Adrenal gland (tissue), 12 donors: ENCODE data around the gene NLRP9. TPM values are rescaled to one million over a fixed set of nuclear protein-coding genes. Genes with fewer than 3 reads are reported as not detected.

ENCODE experiments used
- DNase-seq, 7 donors: peaks; one replicate each; pipeline ENCODE4 v3.0.0-alpha.2; 2019 to 2020
- H3K27ac ChIP-seq, 5 donors: fragments of 200-600 bp; sonication (generic) in 4 of 5; 1 replicate in 3 of 5; 2 replicates in 2 of 5; pipeline versions ENCODE4 v1.5.1 to v1.8.0; 2016 to 2020; ENCODE audit warnings: mild to moderate bottlenecking in 1 of 5
- H3K27me3 ChIP-seq: fragments of 200-600 bp; 2 replicates; pipeline ENCODE4 v1.8.0; 2021
- H3K36me3 ChIP-seq, 2 donors: fragments of 200-600 bp; replicated peaks in 1 of 2; 1 replicate in 1 of 2; 2 replicates in 1 of 2; pipeline versions ENCODE4 v1.5.1 to v1.8.0; 2018 to 2022
- H3K4me1 ChIP-seq, 2 donors: fragments of 200-600 bp; replicated peaks in 1 of 2; 1 replicate in 1 of 2; 2 replicates in 1 of 2; pipeline versions ENCODE4 v1.5.1 to v1.8.0; 2018 to 2021
- H3K4me3 ChIP-seq, 4 donors: fragments of 200-600 bp; sonication (generic) in 3 of 4; one replicate each; pipeline ENCODE4 v1.5.1; 2016 to 2018
- H3K9me3 ChIP-seq, 3 donors: fragments of 200-600 bp; sonication (generic) in 1 of 3; replicated peaks in 1 of 3; 1 replicate in 2 of 3; 2 replicates in 1 of 3; pipeline versions ENCODE4 v1.5.1 to v1.8.0; 2016 to 2021
- POLR2A ChIP-seq, 2 donors: fragments of 450-650 bp; IDR thresholded peaks; one replicate each; pipeline ENCODE4 v1.6.1; 2017; ENCODE audit warnings: antibody characterized with exemption in 2 of 2, mild to moderate bottlenecking in 2 of 2, moderate library complexity in 1 of 2
- WGBS, 4 donors: extraction: QIAGEN DNeasy Blood & Tissue Kit in 2 of 4; methylation state at CpG; one replicate each; pipeline versions ENCODE4 v1.1.5 to v1.1.7; 2013 to 2017; 5-methylcytosine and 5-hydroxymethylcytosine counted together
- intact Hi-C, 2 donors: fragments of 100-400 bp; cut with DNase I; formaldehyde crosslinking; loops; one replicate each; pipeline versions ENCODE4 v1.14.1 to v1.15.0; 2022 to 2023
- polyA plus RNA-seq, 3 donors: library from polyadenylated mRNA; stranded (reverse); fragments of 200-250 nt in 2 of 3; fragments of 350-450 nt in 1 of 3; fragmentation: Illumina TruSeq in 1 of 3; extraction: RNeasy Lipid Tissue Mini Kit (QIAGEN cat#74804) in 1 of 3; gene quantifications; one replicate each; pipeline ENCODE4 v1.2.3, GENCODE V29; 2013 to 2014
- total RNA-seq, 9 donors: library from RNA; depleted of rRNA in 4 of 9; stranded (reverse); fragments of >200 nt in 4 of 9; fragments of 120-200 nt in 1 of 9; fragmentation: NEBNext Ultra II Directional in 1 of 9; extraction: Animal tissue kit (Norgen Biotek cat#: 25700) in 1 of 9; gene quantifications; one replicate each; pipeline versions ENCODE4 v1.1.0 to v1.2.4, GENCODE V29; 2013 to 2023
- TF ChIP-seq, protein P1 (sequence below), 6 experiments: fragments of 450-650 bp in 4 of 6; fragments of 200-600 bp in 2 of 6; sonication (generic) in 1 of 6; IDR thresholded peaks; 1 replicate in 5 of 6; 2 replicates in 1 of 6; pipeline versions ENCODE4 v1.5.1 to v1.8.0; 2016 to 2021; ENCODE audit warnings: antibody characterized with exemption in 6 of 6, mild to moderate bottlenecking in 2 of 6, moderate library complexity in 1 of 6
- donor health status: healthy with polysubstance abuse.
- donor health status: Bipolar disorder and iron deficiency.
- donor health status: DM: yes; HTN: yes; CAD: no.
- donor health status: DM: no; HTN: no; CAD: no.
- donor health status: DM: no; HTN: no; CAD: no.
- donor health status: DM: yes; HTN: yes; CAD: no.

The NLRP9 gene
- total and polyA plus RNA-seq, 12 donors, result not detected

DNA sequence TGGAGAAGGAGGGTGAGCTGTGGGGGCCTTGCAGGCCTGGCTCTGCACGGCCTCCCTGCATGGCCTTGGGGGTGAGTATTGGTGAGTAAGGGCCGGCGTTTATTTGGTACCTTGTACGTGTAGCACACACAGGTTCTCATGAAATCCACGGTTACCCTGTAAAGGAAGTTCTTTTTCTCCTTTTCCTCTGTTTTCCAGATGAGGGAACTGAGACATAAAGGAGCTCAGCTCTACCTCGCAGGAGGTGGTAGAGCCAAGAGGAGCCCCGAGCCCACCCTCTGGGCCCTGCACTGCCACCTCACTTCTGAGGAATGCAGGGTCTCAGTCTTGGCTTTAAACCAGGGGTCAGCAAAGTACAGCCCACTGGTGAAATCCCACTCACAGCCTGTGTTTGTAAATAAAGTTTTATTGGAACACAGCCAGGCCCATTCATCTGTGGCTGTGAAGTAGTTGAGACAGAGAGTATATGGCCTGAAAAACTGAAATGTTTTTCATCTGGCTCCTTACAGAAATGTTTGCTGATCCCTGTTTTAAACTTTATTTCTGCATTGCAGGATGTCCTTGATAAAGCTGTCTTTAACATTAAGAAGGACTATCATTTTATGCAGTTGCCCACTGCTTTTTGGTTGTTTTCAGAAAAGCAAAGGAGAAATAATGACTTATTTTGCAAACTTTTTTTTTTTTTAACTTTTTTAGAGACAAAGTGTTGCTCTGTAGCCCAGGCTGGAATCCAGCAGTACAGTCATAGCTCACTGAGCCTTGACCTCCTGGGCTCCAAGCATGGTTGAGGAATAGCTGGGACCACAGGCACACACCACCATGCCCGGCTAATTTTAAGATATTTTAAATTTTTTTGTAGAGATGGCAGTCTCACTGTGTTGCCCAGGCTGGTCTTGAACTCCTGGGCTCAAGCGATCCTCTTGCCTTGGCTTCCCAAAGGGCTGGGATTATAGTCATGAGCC is 56.8 kb downstream of the NLRP9 start:
- H3K9me3 ChIP-seq, result no peaks in the 10 kb centered on the region
- peak in 6 of 7 donors; percentile 75 to 86 (median 82) for DNase-seq
- H3K27ac ChIP-seq, result peak overlapping the region; percentile 34 to 88 (median 65)
- H3K36me3 ChIP-seq, result peaks cover 0 to 69% of the 10 kb centered on the region in 2 donors
- no peaks in the 10 kb centered on the region for H3K27me3 ChIP-seq
- 36 to 55% (median 44%) methylated on average over 7 to 9 of the region's 9 CpGs for WGBS, 4 donors
- intact Hi-C loops, result no loop called here
- H3K4me1 ChIP-seq, result peaks cover 65 to 75% of the 10 kb centered on the region in 2 donors
- no peak overlapping the region for H3K4me3 ChIP-seq
- TF ChIP-seq, protein P1, sequence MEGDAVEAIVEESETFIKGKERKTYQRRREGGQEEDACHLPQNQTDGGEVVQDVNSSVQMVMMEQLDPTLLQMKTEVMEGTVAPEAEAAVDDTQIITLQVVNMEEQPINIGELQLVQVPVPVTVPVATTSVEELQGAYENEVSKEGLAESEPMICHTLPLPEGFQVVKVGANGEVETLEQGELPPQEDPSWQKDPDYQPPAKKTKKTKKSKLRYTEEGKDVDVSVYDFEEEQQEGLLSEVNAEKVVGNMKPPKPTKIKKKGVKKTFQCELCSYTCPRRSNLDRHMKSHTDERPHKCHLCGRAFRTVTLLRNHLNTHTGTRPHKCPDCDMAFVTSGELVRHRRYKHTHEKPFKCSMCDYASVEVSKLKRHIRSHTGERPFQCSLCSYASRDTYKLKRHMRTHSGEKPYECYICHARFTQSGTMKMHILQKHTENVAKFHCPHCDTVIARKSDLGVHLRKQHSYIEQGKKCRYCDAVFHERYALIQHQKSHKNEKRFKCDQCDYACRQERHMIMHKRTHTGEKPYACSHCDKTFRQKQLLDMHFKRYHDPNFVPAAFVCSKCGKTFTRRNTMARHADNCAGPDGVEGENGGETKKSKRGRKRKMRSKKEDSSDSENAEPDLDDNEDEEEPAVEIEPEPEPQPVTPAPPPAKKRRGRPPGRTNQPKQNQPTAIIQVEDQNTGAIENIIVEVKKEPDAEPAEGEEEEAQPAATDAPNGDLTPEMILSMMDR (IDR thresholded peaks at IDR 0.05), result no peak
- TF ChIP-seq POLR2A (IDR thresholded peaks at IDR 0.05), result no peak

DNA sequence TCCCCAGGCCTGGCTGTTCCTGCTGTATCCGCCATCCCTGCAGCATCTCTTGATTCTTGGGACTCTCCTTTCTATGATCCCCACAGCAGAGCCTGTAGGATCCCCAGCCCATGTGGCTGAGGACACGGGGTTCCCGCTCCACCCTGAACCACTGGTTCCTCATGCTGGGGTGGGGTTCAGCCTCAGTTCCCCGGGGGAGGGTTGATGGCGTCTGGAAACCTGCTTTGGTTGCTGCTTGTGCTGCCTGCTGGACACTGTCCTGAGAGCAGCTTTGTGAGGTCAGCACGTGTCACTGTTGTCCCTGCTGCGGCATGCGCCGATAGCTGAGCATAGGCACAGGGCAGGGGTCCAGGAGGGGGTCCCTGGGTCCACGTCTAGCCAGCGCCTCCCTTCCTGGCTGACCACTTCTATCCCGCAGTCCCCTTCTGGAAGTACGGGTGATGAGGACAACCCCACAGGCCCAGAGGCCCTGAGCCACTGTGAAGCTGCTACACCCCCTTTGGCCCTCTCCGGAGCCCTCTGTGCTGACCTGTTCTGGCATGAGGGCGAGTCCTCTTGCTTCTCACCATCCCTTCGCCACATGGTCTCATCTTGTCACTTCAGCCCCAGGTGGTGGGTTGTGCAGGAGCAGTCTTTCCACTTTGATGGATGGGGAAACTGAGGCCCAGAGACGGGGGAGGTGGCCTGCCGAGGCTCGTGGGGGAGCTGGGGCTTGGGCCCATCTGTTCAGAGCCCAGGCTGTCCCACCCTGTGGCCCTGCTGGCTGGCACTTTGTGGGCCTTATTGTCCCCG is 57.7 kb downstream of the NLRP9 start:
- no peaks in the 10 kb centered on the region for H3K9me3 ChIP-seq
- peaks cover 72 to 82% of the 10 kb centered on the region in 2 donors for H3K4me1 ChIP-seq
- H3K27ac ChIP-seq, result peak overlapping the region; percentile 38 to 88 (median 65)
- no peak overlapping the region for H3K4me3 ChIP-seq
- DNase-seq, result no peak
- 70 to 100% (median 73%) methylated on average over 3 to 20 of the region's 20 CpGs for WGBS, 4 donors
- no peaks in the 10 kb centered on the region for H3K27me3 ChIP-seq
- intact Hi-C loops, result no loop called here
- no peak for TF ChIP-seq POLR2A (IDR thresholded peaks at IDR 0.05)
- TF ChIP-seq, protein P1 (IDR thresholded peaks at IDR 0.05), result no peak
- peaks cover 0 to 61% of the 10 kb centered on the region in 2 donors for H3K36me3 ChIP-seq

DNA sequence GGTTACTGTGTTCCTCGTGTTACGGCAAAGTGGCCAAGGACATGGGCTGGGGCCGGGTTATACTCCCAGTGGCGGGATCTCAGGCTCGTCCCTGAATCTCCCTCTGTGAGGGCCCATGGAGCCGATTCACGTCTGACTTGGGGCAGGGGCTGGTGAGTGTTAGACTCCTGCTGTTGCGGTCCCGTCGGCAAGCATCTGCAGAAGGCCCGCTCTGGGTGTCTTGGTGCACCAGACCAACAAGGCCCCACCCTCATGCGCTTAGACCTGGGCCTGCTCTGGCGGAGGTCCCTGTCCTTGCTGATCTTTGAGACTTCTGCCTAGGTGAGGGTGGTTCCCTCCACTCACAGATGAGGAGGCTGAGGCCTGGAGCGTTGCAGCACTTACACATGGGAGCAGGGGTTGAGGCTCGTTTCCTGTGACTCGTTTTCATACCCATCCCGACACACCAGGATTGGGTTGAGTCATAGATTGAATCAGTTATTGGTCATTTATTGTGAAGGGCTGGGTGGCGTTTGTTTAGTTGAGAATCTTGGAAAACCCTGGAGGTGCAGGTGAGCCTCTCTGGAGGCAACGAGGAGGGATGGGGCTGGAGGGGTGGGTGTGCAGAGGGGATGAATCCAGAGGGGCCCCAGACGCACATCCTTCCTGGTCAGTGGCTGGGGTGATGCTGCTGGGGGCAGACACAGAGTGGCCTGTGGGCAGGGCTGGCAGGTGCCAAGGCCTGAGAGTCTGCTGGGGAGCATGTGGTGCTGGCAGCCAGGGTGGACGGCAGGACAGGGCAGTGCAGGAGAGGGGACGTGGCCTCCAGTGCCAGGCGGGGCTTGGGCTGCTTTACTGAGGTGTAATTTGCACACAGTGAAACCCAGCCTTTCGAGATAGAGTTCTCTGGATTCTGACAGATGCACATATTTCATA is 58.6 kb downstream of the NLRP9 start:
- Histone ChIP-seq H3K27me3 (no peaks in the 10 kb centered on the region), H3K4me3 (no peak overlapping the region), H3K9me3 (no peaks in the 10 kb centered on the region), H3K36me3 (peaks cover 0 to 52% of the 10 kb centered on the region in 2 donors), H3K4me1 (peaks cover 71 to 81% of the 10 kb centered on the region in 2 donors), H3K27ac (peak overlapping the region in 3 of 5 donors; percentile 59 to 88 (median 87))
- 58 to 69% (median 63%) methylated on average over 17 to 24 of the region's 24 CpGs for WGBS, 4 donors
- DNase-seq, result peak in 1 of 7 donors; percentile 46
- intact Hi-C loops, result no loop called here
- TF ChIP-seq POLR2A (IDR thresholded peaks at IDR 0.05), result no peak
- TF ChIP-seq, protein P1 (IDR thresholded peaks at IDR 0.05), result no peak
